ENCODE measurements around the gene POLR2E. TPM values are rescaled to one million over a fixed set of nuclear protein-coding genes. Genes with fewer than 3 reads are reported as not detected.

The POLR2E gene
- total RNA-seq, 1 experiment from 2014 or later: 281 TPM

GRCh38 chr19:1046117-1046626 lies 49.0 kb downstream of the POLR2E start:
- RAD21 ChIA-PET (ENCODE audit: low non-redundant PET in 1 of 2, low total read pairs in 2 of 2, uncharacterized antibody in 2 of 2, unreplicated experiment in 2 of 2): no interaction called here
- Histone ChIP-seq H3K4me1 (ENCODE audit: control insufficient read depth in 1 of 2, insufficient read depth in 2 of 2, low read length in 2 of 2) (peaks cover 29 to 51% of the 10 kb centered on the region in 2 experiments), H3K4me2 (ENCODE audit: low read length) (no peak overlapping the region), H3K79me2 (ENCODE audit: insufficient read depth, low read length) (peaks cover 8% of the 10 kb centered on the region; the same call in 1 of the 2 replicates), H2AFZ (ENCODE audit: low read depth, low read length, poor library complexity, severe bottlenecking) (no peak overlapping the region), H3K27me3 (ENCODE audit: insufficient read depth, low read length) (no peaks in the 10 kb centered on the region), H3K9me2 (ENCODE audit: insufficient read depth) (no peaks in the 10 kb centered on the region), H4K20me1 (ENCODE audit: insufficient read depth) (no peaks in the 10 kb centered on the region), H3K27ac (ENCODE audit: low read depth, low read length) (peak overlapping the region; percentile 50), H3K4me3 (replicated peaks in 1 of 2; ENCODE audit: low read depth in 1 of 2, low read length in 2 of 2) (no peak overlapping the region), H3K9me3 (ENCODE audit: control insufficient read depth in 1 of 2, insufficient read depth in 1 of 2, low read depth in 1 of 2, low read length in 2 of 2) (no peaks in the 10 kb centered on the region), H3K9ac (ENCODE audit: low read length) (no peak overlapping the region), H3K36me3 (ENCODE audit: control insufficient read depth in 1 of 2, insufficient read depth in 2 of 2, low read length in 2 of 2) (peaks cover 0 to 15% of the 10 kb centered on the region in 2 experiments; a peak in 1 of 4 replicates)
- POLR2A ChIA-PET: interaction anchor here (2.0 kb wide), 1 partner anchor 223 kb away, joined by 7 read pairs; the partner anchor contains the start of gene CIRBP
- no TSS peak for BruUV-seq (replicated peaks)
- DNase-seq (ENCODE audit: low read depth, low spot score) (no peak), ATAC-seq (no peak)
- TF ChIP-seq CBX3 (IDR thresholded peaks at IDR 0.05; ENCODE audit: low read depth) (no peak), ELF1 (IDR thresholded peaks at IDR 0.05; ENCODE audit: borderline replicate concordance, low read depth) (no peak), ZFX (IDR thresholded peaks at IDR 0.05) (no peak), POLR2A (IDR thresholded peaks at IDR 0.05; ENCODE audit: borderline replicate concordance, extremely low read depth, insufficient read depth, insufficient read length) (no peak), SRF (IDR thresholded peaks at IDR 0.05; ENCODE audit: low read depth) (no peak), EZH2phosphoT487 (IDR thresholded peaks at IDR 0.05; ENCODE audit: borderline replicate concordance) (no peak), CTCF (IDR thresholded peaks at IDR 0.05 in 2 of 3, conservative IDR thresholded peaks at IDR 0.05 in 1 of 3; ENCODE audit: borderline replicate concordance in 1 of 3, insufficient read depth in 1 of 3, low read depth in 2 of 3, low read length in 2 of 3) (no peak), EGR1 (IDR thresholded peaks at IDR 0.05; ENCODE audit: low read depth) (no peak), RAD21 (IDR thresholded peaks at IDR 0.05; ENCODE audit: low read depth) (no peak), MAX (IDR thresholded peaks at IDR 0.05) (no peak), SIN3A (IDR thresholded peaks at IDR 0.05; ENCODE audit: low read depth) (no peak), SP1 (IDR thresholded peaks at IDR 0.05; ENCODE audit: low read depth) (no peak), FOSL1 (IDR thresholded peaks at IDR 0.05; ENCODE audit: low read depth) (no peak), JUND (IDR thresholded peaks at IDR 0.05) (no peak), ZBTB33 (IDR thresholded peaks at IDR 0.05; ENCODE audit: extremely low read depth, insufficient replicate concordance, low read length) (no peak), CEBPB (IDR thresholded peaks at IDR 0.05; ENCODE audit: low read depth) (no peak), POLR2AphosphoS5 (IDR thresholded peaks at IDR 0.05; ENCODE audit: low read depth, low read length) (no peak)
- intact Hi-C loops (cut with micrococcal nuclease): no loop called here
- CTCF ChIA-PET: interaction anchor here (1.4 kb wide), 1 partner anchor 19 kb away, joined by 7 read pairs; no protein-coding TSS in a partner anchor
